Common myeloid progenitor, CD34-positive (primary cell): ENCODE results near the gene PTCHD1.

Source experiments
- CTCF ChIA-PET: fragments of 350-600 bp; sonication (Branson Sonifier 250); formaldehyde crosslinking; loops from one replicate; lab custom pipeline; 2021; ENCODE audit warnings: antibody characterized with exemption; lab: Charles Lee
- POLR2A ChIA-PET: fragments of 350-600 bp; sonication (Branson Sonifier 250); formaldehyde crosslinking; loops from one replicate; lab custom pipeline; 2021; ENCODE audit warnings: antibody characterized with exemption; lab: Charles Lee
- DNase-seq, 3 donors: peaks; one replicate each; pipeline versions ENCODE4 v3.0.0 to v3.0.0-alpha.2; 2013
- H3K27ac ChIP-seq, 2 experiments: 1 replicate in 1 of 2; 2 replicates in 1 of 2; pipeline ENCODE4 v1.7.0; 2013; ENCODE audit warnings: inconsistent platforms in 2 of 2, low read length in 2 of 2, mild to moderate bottlenecking in 2 of 2, low read depth in 1 of 2, moderate library complexity in 1 of 2; ENCODE audit not compliant: severe bottlenecking in 2 of 2, insufficient read depth in 1 of 2, poor library complexity in 1 of 2
- H3K27me3 ChIP-seq, 5 experiments: replicated peaks in 2 of 5; 1 replicate in 3 of 5; 2 replicates in 2 of 5; pipeline versions ENCODE4 v1.6.1 to v1.7.0; 2013; ENCODE audit warnings: low read length in 4 of 5, mild to moderate bottlenecking in 2 of 5, moderate library complexity in 2 of 5, inconsistent platforms in 1 of 5; ENCODE audit not compliant: insufficient read depth in 5 of 5, control insufficient read depth in 4 of 5
- H3K36me3 ChIP-seq, 4 experiments: 1 replicate in 2 of 4; 2 replicates in 2 of 4; pipeline versions ENCODE4 v1.6.1 to v1.7.0; 2013; ENCODE audit warnings: low read length in 3 of 4, control low read depth in 1 of 4, mild to moderate bottlenecking in 1 of 4; ENCODE audit not compliant: control insufficient read depth in 4 of 4, insufficient read depth in 4 of 4
- H3K4me1 ChIP-seq, 4 experiments: 1 replicate in 3 of 4; 2 replicates in 1 of 4; pipeline versions ENCODE4 v1.6.1 to v1.7.1; 2013; ENCODE audit warnings: low read length in 3 of 4, mild to moderate bottlenecking in 3 of 4, control low read depth in 1 of 4, inconsistent platforms in 1 of 4, moderate library complexity in 1 of 4; ENCODE audit not compliant: control insufficient read depth in 4 of 4, insufficient read depth in 4 of 4; ENCODE audit errors: control extremely low read depth in 1 of 4
- H3K4me3 ChIP-seq, 7 experiments: 1 replicate in 4 of 7; 2 replicates in 3 of 7; pipeline versions ENCODE4 v1.5.1 to v1.7.0; 2013; ENCODE audit warnings: mild to moderate bottlenecking in 7 of 7, low read length in 6 of 7, moderate library complexity in 6 of 7, inconsistent platforms in 2 of 7, low read depth in 2 of 7, control low read depth in 1 of 7; ENCODE audit not compliant: insufficient read depth in 4 of 7, control insufficient read depth in 1 of 7; ENCODE audit errors: extremely low read depth in 1 of 7
- H3K9me3 ChIP-seq, 5 experiments: 1 replicate in 4 of 5; 2 replicates in 1 of 5; pipeline versions ENCODE4 v1.6.1 to v1.7.1; 2013; ENCODE audit warnings: low read length in 4 of 5, mild to moderate bottlenecking in 2 of 5, inconsistent platforms in 1 of 5, low read depth in 1 of 5, moderate library complexity in 1 of 5; ENCODE audit not compliant: control insufficient read depth in 4 of 5, insufficient read depth in 2 of 5; ENCODE audit errors: control extremely low read depth in 1 of 5
- WGBS: methylation state at CpG from one replicate; pipeline ENCODE4 v1.1.5; 2013; ENCODE audit not compliant: insufficient coverage; 5-methylcytosine and 5-hydroxymethylcytosine counted together

PTCHD1 gene

GRCh38 chrX:23373129-23373804, 38.6 kb downstream of the PTCHD1 start:
- Histone ChIP-seq H3K27me3 (peaks cover 0 to 6% (median 0%) of the 10 kb centered on the region in 5 experiments), H3K36me3 (no peaks in the 10 kb centered on the region), H3K27ac (no peak overlapping the region), H3K4me3 (no peak overlapping the region), H3K9me3 (no peaks in the 10 kb centered on the region), H3K4me1 (no peaks in the 10 kb centered on the region)
- 90% methylated on average over 3 of the region's 5 CpGs for WGBS
- DNase-seq = no peak
- POLR2A ChIA-PET = no interaction called here
- CTCF ChIA-PET = interaction anchor here (0.7 to 2.0 kb wide), 2 partner anchors 8 to 45 kb away, joined by 3 to 8 read pairs; no protein-coding TSS in a partner anchor

- Histone ChIP-seq H3K9me3 (no peaks in the 10 kb centered on the region), H3K27ac (no peak overlapping the region), H3K27me3 (peaks cover 0 to 6% (median 0%) of the 10 kb centered on the region in 5 experiments), H3K36me3 (no peaks in the 10 kb centered on the region), H3K4me3 (no peak overlapping the region), H3K4me1 (no peaks in the 10 kb centered on the region)
- 47% methylated on average over 2 of the region's 4 CpGs for WGBS
- no peak for DNase-seq
- CTCF ChIA-PET = no interaction called here
- POLR2A ChIA-PET = no interaction called here
These were observed 39.6 kb downstream of the PTCHD1 start for GRCh38 chrX:23374291-23374690.

- 85% methylated on average over 3 of the region's 3 CpGs for WGBS
- CTCF ChIA-PET = no interaction called here
These were observed 41.9 kb downstream of the PTCHD1 start for GRCh38 chrX:23376581-23376980.

GRCh38 chrX:23380581-23380980, 45.9 kb downstream of the PTCHD1 start:
- CTCF ChIA-PET = interaction anchor here (2.1 kb wide), 1 partner anchor 9 kb away, joined by 8 read pairs; no protein-coding TSS in a partner anchor

More at GRCh38 chrX:23376581-23376980, 41.9 kb downstream of the PTCHD1 start:
- H3K27me3 ChIP-seq = peaks cover 0 to 6% (median 0%) of the 10 kb centered on the region in 5 experiments
- no peak overlapping the region for H3K4me3 ChIP-seq
- POLR2A ChIA-PET = no interaction called here
- H3K9me3 ChIP-seq = no peaks in the 10 kb centered on the region
- H3K27ac ChIP-seq = no peak overlapping the region
- no peak for DNase-seq
- no peaks in the 10 kb centered on the region for H3K36me3 ChIP-seq
- H3K4me1 ChIP-seq = peaks cover 0 to 11% (median 4%) of the 10 kb centered on the region in 4 experiments

GRCh38 chrX:23381099-23382087, 46.7 kb downstream of the PTCHD1 start:
- Histone ChIP-seq H3K36me3 (no peaks in the 10 kb centered on the region), H3K4me3 (peak overlapping the region in 5 of 7 experiments; percentile 52 to 65 (median 55)), H3K4me1 (peaks cover 3 to 11% (median 4%) of the 10 kb centered on the region in 4 experiments), H3K27me3 (no peaks in the 10 kb centered on the region), H3K9me3 (no peaks in the 10 kb centered on the region), H3K27ac (peak overlapping the region in 1 of 2 experiments; percentile 50)
- ChIA-PET POLR2A (interaction anchor here (0.7 to 1.4 kb wide), 2 partner anchors 11 to 16 kb away, joined by 4 to 5 read pairs; no protein-coding TSS in a partner anchor), CTCF (interaction anchor here (1.0 to 2.1 kb wide), 2 partner anchors 9 to 21 kb away, joined by 3 to 8 read pairs; no protein-coding TSS in a partner anchor)
- peak; percentile 74 to 85 (median 75) for DNase-seq
- 48% methylated on average over 12 of the region's 19 CpGs for WGBS

More at GRCh38 chrX:23380581-23380980, 45.9 kb downstream of the PTCHD1 start:
- Histone ChIP-seq H3K27ac (no peak overlapping the region), H3K4me3 (no peak overlapping the region), H3K9me3 (no peaks in the 10 kb centered on the region), H3K4me1 (peaks cover 3 to 11% (median 4%) of the 10 kb centered on the region in 4 experiments), H3K27me3 (no peaks in the 10 kb centered on the region), H3K36me3 (no peaks in the 10 kb centered on the region)
- POLR2A ChIA-PET = interaction anchor here (1.4 kb wide), 1 partner anchor 15 kb away, joined by 5 read pairs; no protein-coding TSS in a partner anchor
- 63% methylated on average over 2 of the region's 2 CpGs for WGBS
- DNase-seq = no peak

- Histone ChIP-seq H3K4me3 (no peak overlapping the region), H3K4me1 (peaks cover 3 to 11% (median 4%) of the 10 kb centered on the region in 4 experiments), H3K27me3 (no peaks in the 10 kb centered on the region), H3K9me3 (no peaks in the 10 kb centered on the region), H3K27ac (no peak overlapping the region), H3K36me3 (no peaks in the 10 kb centered on the region)
- CTCF ChIA-PET = interaction anchor here (1.0 kb wide), 1 partner anchor 20 kb away, joined by 3 read pairs; no protein-coding TSS in a partner anchor
- no peak for DNase-seq
- POLR2A ChIA-PET = no interaction called here
- 80% methylated on average over 2 of the region's 5 CpGs for WGBS
These were observed 47.9 kb downstream of the PTCHD1 start for GRCh38 chrX:23382572-23382971.
